AG04450 (cell line): ENCODE measurements around the gene IMMP2L. TPM values are rescaled to one million over a fixed set of nuclear protein-coding genes. Genes with fewer than 3 reads are reported as not detected.
"Not testable (repeated sequence)": the region's sequence is repeated elsewhere in the genome, so short reads cannot be mapped to it uniquely, and the experiment has no call there.

Experiments used
- CTCF ChIA-PET: fragments of 300-600, 350-600 bp; formaldehyde crosslinking; extraction: SDS; loops from one replicate; lab custom pipeline; 2022; ENCODE audit warnings: antibody characterized with exemption, inconsistent platforms; lab: Charles Lee
- POLR2A ChIA-PET: fragments of 350-600 bp; formaldehyde crosslinking; extraction: SDS; loops from one replicate; lab custom pipeline; 2021; ENCODE audit warnings: antibody characterized with exemption, inconsistent platforms; lab: Yijun Ruan, JAX
- DNase-seq: peaks from one replicate; pipeline ENCODE4 v3.0.0-alpha.2; 2011; ENCODE audit warnings: low read depth, low spot score
- H3K27ac ChIP-seq: one replicate; pipeline ENCODE4 v1.5.1; 2012; ENCODE audit warnings: low read depth, low read length, control low read depth
- H3K27me3 ChIP-seq: one replicate; pipeline ENCODE4 v1.6.0; 2012; ENCODE audit warnings: low read length; ENCODE audit not compliant: control insufficient read depth, insufficient read depth
- H3K4me3 ChIP-seq: 2 replicates; pipeline ENCODE4 v1.5.1; 2011; ENCODE audit warnings: mild to moderate bottlenecking, low read depth, low read length, control low read depth
- H3K9me3 ChIP-seq: 2 replicates; pipeline ENCODE4 v1.5.1; 2012; ENCODE audit warnings: low read length; ENCODE audit not compliant: control insufficient read depth, insufficient read depth
- CTCF ChIP-seq: IDR thresholded peaks from 2 replicates; pipeline ENCODE4 v1.5.1; 2011; ENCODE audit warnings: low read depth, low read length, control low read depth, inconsistent platforms
- polyA plus RNA-seq: library from polyadenylated mRNA; depleted of rRNA; stranded (reverse); fragments of >200 nt; gene quantifications from 2 replicates; pipeline ENCODE4 v1.2.3, GENCODE V29; 2011

IMMP2L gene
- polyA plus RNA-seq, 1 experiment: 8.0 TPM

- Histone ChIP-seq H3K27me3 (no peaks in the 10 kb centered on the region), H3K27ac (no peak overlapping the region), H3K4me3 (no peak overlapping the region), H3K9me3 (no peaks in the 10 kb centered on the region)
- ChIA-PET CTCF (interaction anchor here (1.2 kb wide), 1 partner anchor 11 kb away, joined by 3 read pairs; no protein-coding TSS in a partner anchor), POLR2A (no interaction called here)
- TF ChIP-seq CTCF: no peak
- DNase-seq: no peak
Observed at GRCh38 chr7:111510062-111510461, 52.2 kb downstream of the IMMP2L start.

GRCh38 chr7:111509288-111509687 lies 53.0 kb downstream of the IMMP2L start:
- Histone ChIP-seq H3K27ac (no peak overlapping the region), H3K4me3 (no peak overlapping the region), H3K9me3 (no peaks in the 10 kb centered on the region), H3K27me3 (no peaks in the 10 kb centered on the region)
- ChIA-PET POLR2A (no interaction called here), CTCF (interaction anchor here (1.2 kb wide), 1 partner anchor 10 kb away, joined by 3 read pairs; no protein-coding TSS in a partner anchor)
- DNase-seq: no peak
- no peak for TF ChIP-seq CTCF

- no peak for DNase-seq
- CTCF ChIA-PET: interaction anchor here (0.9 kb wide), 1 partner anchor 9 kb away, joined by 4 read pairs; no protein-coding TSS in a partner anchor
- TF ChIP-seq CTCF: no peak
- Histone ChIP-seq H3K27ac (no peak overlapping the region), H3K4me3 (no peak overlapping the region), H3K9me3 (no peaks in the 10 kb centered on the region), H3K27me3 (no peaks in the 10 kb centered on the region)
- POLR2A ChIA-PET: no interaction called here
Observed at GRCh38 chr7:111508387-111508786, 53.9 kb downstream of the IMMP2L start.

GRCh38 chr7:111505422-111505821 lies 56.9 kb downstream of the IMMP2L start:
- CTCF ChIA-PET, H3K27me3 ChIP-seq, H3K27ac ChIP-seq, POLR2A ChIA-PET, H3K4me3 ChIP-seq, DNase-seq, H3K9me3 ChIP-seq: not testable (repeated sequence)

- H3K27me3 ChIP-seq, CTCF ChIA-PET, H3K4me3 ChIP-seq, H3K27ac ChIP-seq, DNase-seq, H3K9me3 ChIP-seq, POLR2A ChIA-PET: not testable (repeated sequence)
Observed at GRCh38 chr7:111501799-111502198, 60.5 kb downstream of the IMMP2L start.

- CTCF ChIA-PET: interaction anchor here (0.6 to 1.1 kb wide), 4 partner anchors 9 to 1805 kb away, joined by 3 to 6 read pairs (median 4); no protein-coding TSS in a partner anchor
- H3K27ac ChIP-seq: no peak overlapping the region
- H3K9me3 ChIP-seq: peaks cover 6% of the 10 kb centered on the region; the same call in 1 of the 2 replicates
- no peak overlapping the region for H3K4me3 ChIP-seq
- no peaks in the 10 kb centered on the region for H3K27me3 ChIP-seq
- no peak for TF ChIP-seq CTCF
- DNase-seq: peak; percentile 37
- POLR2A ChIA-PET: no interaction called here
Observed at GRCh38 chr7:111499027-111499426, 63.3 kb downstream of the IMMP2L start.
